OCI-LY1 (cell line): Measurements from ENCODE around the gene POU6F2.

Experiments
- H2AFZ ChIP-seq: fragments of 200-600 bp; sonication (generic), shearing (Covaris generic); 2 replicates; pipeline ENCODE4 v1.6.0; 2014; ENCODE audit warnings: antibody characterized with exemption, mild to moderate bottlenecking, low read length
- H3F3A ChIP-seq: fragments of 200-600 bp; sonication (generic), shearing (Covaris generic); 2 replicates; pipeline ENCODE4 v1.6.0; 2014; ENCODE audit warnings: mild to moderate bottlenecking, antibody characterized with exemption, low read length, moderate library complexity; ENCODE audit not compliant: insufficient read depth
- H3K27ac ChIP-seq: fragments of 200-600 bp; sonication (generic); 2 replicates; pipeline ENCODE4 v1.5.1; 2014; ENCODE audit warnings: low read length, mixed run types, mild to moderate bottlenecking, low read depth; ENCODE audit not compliant: poor library complexity, severe bottlenecking
- H3K27me3 ChIP-seq: fragments of 200-600 bp; sonication (generic); 2 replicates; pipeline ENCODE4 v1.6.0; 2014; ENCODE audit warnings: antibody characterized with exemption, mild to moderate bottlenecking, low read length, moderate library complexity; ENCODE audit not compliant: insufficient read depth
- H3K36me3 ChIP-seq: fragments of 200-600 bp; sonication (generic); 2 replicates; pipeline ENCODE4 v1.6.1; 2014; ENCODE audit warnings: mild to moderate bottlenecking, antibody characterized with exemption, low read length, moderate library complexity, mixed read lengths; ENCODE audit not compliant: insufficient read depth
- H3K4me1 ChIP-seq: fragments of 200-600 bp; sonication (generic); 2 replicates; pipeline ENCODE4 v1.5.1; 2014; ENCODE audit warnings: mild to moderate bottlenecking, low read length, moderate library complexity; ENCODE audit not compliant: insufficient read depth, severe bottlenecking
- H3K4me2 ChIP-seq: fragments of 200-600 bp; sonication (generic), shearing (Covaris generic); 2 replicates; pipeline ENCODE4 v1.6.1; 2014; ENCODE audit warnings: low read length
- H3K4me3 ChIP-seq: fragments of 200-600 bp; sonication (generic); 2 replicates; pipeline ENCODE4 v1.5.1; 2014; ENCODE audit warnings: low read length, low read depth, mild to moderate bottlenecking, mixed read lengths; ENCODE audit not compliant: poor library complexity, severe bottlenecking
- H3K79me2 ChIP-seq: fragments of 200-600 bp; shearing (Covaris generic); 2 replicates; pipeline ENCODE4 v1.6.1; 2016; ENCODE audit warnings: mixed run types, low read length, mixed read lengths; ENCODE audit not compliant: insufficient read depth
- H3K9ac ChIP-seq: fragments of 200-600 bp; sonication (generic), shearing (Covaris generic); 2 replicates; pipeline ENCODE4 v1.6.1; 2014; ENCODE audit warnings: mild to moderate bottlenecking, low read length, mixed read lengths
- H3K9me2 ChIP-seq: fragments of 200-600 bp; sonication (generic), shearing (Covaris generic); 2 replicates; pipeline ENCODE4 v1.6.1; 2014; ENCODE audit warnings: low read depth, mild to moderate bottlenecking, low read length, mixed read lengths
- H3K9me3 ChIP-seq: fragments of 200-600 bp; shearing (Covaris generic); 2 replicates; pipeline ENCODE4 v1.6.1; 2014; ENCODE audit warnings: low read length, mixed read lengths
- H4K20me1 ChIP-seq: fragments of 200-600 bp; sonication (generic), shearing (Covaris generic); 2 replicates; pipeline ENCODE4 v1.6.0; 2016; ENCODE audit warnings: mild to moderate bottlenecking, low read length; ENCODE audit not compliant: insufficient read depth
- CTCF ChIP-seq: fragments of 200-600 bp; sonication (generic), shearing (Covaris generic); IDR thresholded peaks from 2 replicates; pipeline ENCODE4 v1.5.1; 2017; ENCODE audit warnings: mild to moderate bottlenecking, antibody characterized with exemption, low read length, moderate library complexity, mixed read lengths
- EZH2 ChIP-seq: fragments of 200-600 bp; sonication (generic), shearing (Covaris generic); IDR thresholded peaks from 2 replicates; pipeline ENCODE4 v1.8.0; 2017; ENCODE audit warnings: borderline replicate concordance, mixed run types, mild to moderate bottlenecking, antibody characterized with exemption, low read length, moderate library complexity, mixed read lengths

The POU6F2 gene

GRCh38 chr7:39317107-39317506 is 339.4 kb downstream of the POU6F2 start:
- TF ChIP-seq CTCF, result no peak
- TF ChIP-seq EZH2, result no peak
- Histone ChIP-seq H3K9ac (no peak overlapping the region), H3K4me2 (no peak overlapping the region), H3K4me1 (no peaks in the 10 kb centered on the region), H3K27me3 (no peaks in the 10 kb centered on the region), H3K4me3 (no peak overlapping the region), H3K9me2 (no peaks in the 10 kb centered on the region), H3K79me2 (no peaks in the 10 kb centered on the region), H3K36me3 (no peaks in the 10 kb centered on the region), H3K27ac (no peak overlapping the region), H3K9me3 (no peaks in the 10 kb centered on the region), H2AFZ (no peak overlapping the region), H4K20me1 (no peaks in the 10 kb centered on the region), H3F3A (no peaks in the 10 kb centered on the region)

- H4K20me1 ChIP-seq, result no peaks in the 10 kb centered on the region
- no peaks in the 10 kb centered on the region for H3K36me3 ChIP-seq
- no peak for TF ChIP-seq EZH2
- TF ChIP-seq CTCF, result no peak
- no peak overlapping the region for H3K9ac ChIP-seq
- H2AFZ ChIP-seq, result no peak overlapping the region
- H3K27me3 ChIP-seq, result no peaks in the 10 kb centered on the region
- H3K4me2 ChIP-seq, result no peak overlapping the region
- H3K4me1 ChIP-seq, result no peaks in the 10 kb centered on the region
- no peak overlapping the region for H3K4me3 ChIP-seq
- no peaks in the 10 kb centered on the region for H3K79me2 ChIP-seq
- no peaks in the 10 kb centered on the region for H3F3A ChIP-seq
- no peaks in the 10 kb centered on the region for H3K9me3 ChIP-seq
- H3K27ac ChIP-seq, result no peak overlapping the region
- H3K9me2 ChIP-seq, result no peaks in the 10 kb centered on the region
These were observed 340.2 kb downstream of the POU6F2 start for GRCh38 chr7:39317896-39318295.

GRCh38 chr7:39321245-39321644 is 343.5 kb downstream of the POU6F2 start:
- H2AFZ ChIP-seq, result no peak overlapping the region
- no peaks in the 10 kb centered on the region for H3K4me1 ChIP-seq
- H3F3A ChIP-seq, result no peaks in the 10 kb centered on the region
- H3K4me3 ChIP-seq, result no peak overlapping the region
- no peak overlapping the region for H3K27ac ChIP-seq
- no peaks in the 10 kb centered on the region for H3K27me3 ChIP-seq
- H4K20me1 ChIP-seq, result no peaks in the 10 kb centered on the region
- no peak overlapping the region for H3K9ac ChIP-seq
- H3K79me2 ChIP-seq, result no peaks in the 10 kb centered on the region
- H3K9me3 ChIP-seq, result no peaks in the 10 kb centered on the region
- no peaks in the 10 kb centered on the region for H3K36me3 ChIP-seq
- no peak overlapping the region for H3K4me2 ChIP-seq
- H3K9me2 ChIP-seq, result no peaks in the 10 kb centered on the region
- TF ChIP-seq EZH2 (no peak), CTCF (no peak)
